GM19193 (cell line): ENCODE results near the gene TSR1.

Experiments
- POLR2A ChIP-seq: IDR thresholded peaks from 4 replicates; pipeline ENCODE4 v1.6.1; 2011; ENCODE audit not compliant: insufficient read depth, insufficient read length; ENCODE audit errors: extremely low read depth

Gene TSR1

DNA sequence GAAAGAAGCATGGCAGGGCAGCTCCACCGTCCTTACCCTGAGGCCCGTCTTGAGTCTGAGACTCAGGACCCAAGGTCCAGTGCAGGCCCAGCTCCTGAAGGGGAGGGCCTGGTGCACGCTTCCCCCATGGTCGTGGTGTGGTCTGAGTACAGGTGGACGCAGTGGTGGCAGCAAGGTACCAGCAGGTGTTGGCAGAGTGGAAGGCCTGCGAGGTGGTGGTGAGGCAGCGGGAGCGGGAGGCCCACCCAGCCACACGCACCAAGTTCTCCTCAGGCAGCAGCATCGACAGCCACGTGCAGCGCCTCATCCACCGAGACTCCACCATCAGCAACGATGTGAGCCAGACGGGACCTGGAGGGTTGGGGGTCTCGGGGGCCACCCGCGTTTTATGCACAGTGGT lies 36.9 kb upstream of the TSR1 start:
- no peak for TF ChIP-seq POLR2A

GRCh38 chr17:2372681-2373080 lies 36.4 kb upstream of the TSR1 start:
- no peak for TF ChIP-seq POLR2A

GRCh38 chr17:2372180-2372579 lies 35.9 kb upstream of the TSR1 start:
- no peak for TF ChIP-seq POLR2A

DNA sequence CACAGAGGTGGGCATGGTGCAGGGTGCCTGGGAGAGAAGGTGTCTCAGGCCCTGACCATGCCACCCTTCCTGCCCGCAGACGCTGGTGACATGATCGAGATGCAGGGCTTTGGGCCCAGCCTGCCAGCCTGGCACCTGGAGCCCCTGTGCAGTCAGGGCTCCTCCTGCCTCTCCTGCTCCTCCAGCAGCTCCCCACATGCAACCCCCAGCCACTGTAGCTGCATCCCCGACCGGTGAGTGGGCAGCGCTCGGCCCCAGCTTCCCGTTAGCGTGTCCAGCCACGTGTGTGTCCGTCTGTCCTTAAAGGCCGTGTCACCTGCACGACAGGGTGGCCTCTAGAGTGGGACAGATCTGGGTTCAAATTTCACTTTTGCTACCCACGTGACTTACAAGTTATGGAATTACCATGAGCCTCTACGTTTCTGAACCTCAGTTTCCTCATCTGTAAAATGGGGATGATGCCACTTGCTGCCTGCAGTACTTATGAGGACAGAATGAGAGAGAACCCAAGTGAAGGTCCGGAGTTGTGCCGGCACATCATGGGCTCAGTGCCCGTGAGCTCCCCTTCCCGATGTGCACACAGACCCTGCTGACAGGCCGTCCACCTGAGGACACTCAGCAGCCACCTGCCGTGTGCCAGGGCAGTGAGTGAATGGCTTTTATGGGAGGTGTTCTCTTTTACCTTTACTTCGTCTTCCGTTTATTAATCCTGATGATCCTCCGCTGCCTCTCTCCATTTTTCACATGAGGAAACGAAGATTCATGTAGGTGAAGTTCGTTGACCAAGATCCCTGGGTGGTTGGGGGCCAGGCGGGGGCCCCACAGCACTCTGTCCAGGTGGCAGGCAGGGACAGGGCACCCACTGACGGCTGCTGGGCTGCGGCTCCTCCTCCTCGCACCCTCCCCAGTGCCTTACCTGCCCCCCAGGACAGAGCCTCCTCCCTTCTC lies 35.2 kb upstream of the TSR1 start:
- TF ChIP-seq POLR2A, result no peak

DNA sequence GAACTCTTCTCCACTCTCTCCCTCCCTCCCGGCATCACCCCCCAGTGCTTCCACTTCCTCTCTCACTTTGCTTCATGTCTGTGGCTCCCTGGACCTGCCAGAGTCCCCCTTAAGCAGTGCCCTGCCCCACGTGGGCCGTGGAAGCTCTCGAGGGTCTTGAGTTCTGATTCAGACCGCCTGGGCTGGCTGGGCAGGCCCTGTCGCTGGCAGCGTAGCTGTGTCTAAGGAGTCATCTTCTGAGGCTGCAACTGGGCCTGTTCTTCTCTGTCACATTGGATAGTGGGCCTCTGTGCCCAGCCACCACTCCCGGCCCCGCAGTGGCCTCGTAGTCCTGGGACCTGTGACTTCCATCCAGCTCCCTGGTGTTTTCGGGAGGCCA lies 33.9 kb upstream of the TSR1 start:
- no peak for TF ChIP-seq POLR2A

- TF ChIP-seq POLR2A, result no peak
These were observed 33.4 kb upstream of the TSR1 start for GRCh38 chr17:2369551-2370210.

GRCh38 chr17:2369039-2369438 lies 32.8 kb upstream of the TSR1 start:
- no peak for TF ChIP-seq POLR2A

GRCh38 chr17:2368359-2368758 lies 32.1 kb upstream of the TSR1 start:
- no peak for TF ChIP-seq POLR2A

GRCh38 chr17:2366747-2367494 lies 30.7 kb upstream of the TSR1 start:
- TF ChIP-seq POLR2A, result no peak

DNA sequence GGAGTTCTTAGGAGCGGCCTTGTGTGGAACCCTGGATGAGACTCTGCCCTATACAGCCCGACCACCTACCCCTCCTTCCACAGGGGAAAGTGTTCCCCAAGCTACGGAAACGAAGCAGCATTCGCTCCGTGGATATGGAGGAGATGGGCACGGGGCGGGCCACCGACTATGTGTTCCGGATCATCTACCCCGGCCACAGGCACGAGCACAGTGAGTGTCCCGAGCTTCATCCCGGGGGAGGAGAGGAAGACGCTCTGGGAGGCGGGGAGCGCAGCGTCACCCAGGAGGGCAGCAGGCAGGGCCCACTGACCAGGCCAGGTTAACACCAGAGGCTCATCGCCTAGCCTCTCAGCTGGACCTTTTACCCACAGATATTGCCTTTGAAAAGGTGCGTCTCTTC lies 28.9 kb upstream of the TSR1 start:
- no peak for TF ChIP-seq POLR2A

DNA sequence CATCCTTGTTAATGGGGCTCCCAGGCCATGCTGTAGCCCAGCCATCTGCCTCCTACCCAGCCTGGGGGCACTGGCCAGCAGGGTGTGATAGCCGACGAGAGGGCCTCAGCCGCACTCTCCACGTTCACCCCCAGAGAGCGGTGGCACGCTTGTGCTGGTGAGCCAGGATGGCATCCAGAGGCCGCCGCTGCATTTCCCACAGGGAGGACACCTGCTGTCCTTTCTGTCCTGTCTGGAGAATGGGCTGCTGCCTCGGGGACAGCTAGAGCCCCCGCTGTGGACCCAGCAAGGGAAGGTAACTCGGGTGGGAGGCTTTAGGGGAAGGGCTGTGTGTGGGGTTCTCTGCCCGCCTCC lies 28.5 kb upstream of the TSR1 start:
- TF ChIP-seq POLR2A, result no peak

GRCh38 chr17:2363851-2364762 lies 27.9 kb upstream of the TSR1 start:
- TF ChIP-seq POLR2A, result no peak

GRCh38 chr17:2363318-2363717 lies 27.1 kb upstream of the TSR1 start:
- TF ChIP-seq POLR2A, result no peak

DNA sequence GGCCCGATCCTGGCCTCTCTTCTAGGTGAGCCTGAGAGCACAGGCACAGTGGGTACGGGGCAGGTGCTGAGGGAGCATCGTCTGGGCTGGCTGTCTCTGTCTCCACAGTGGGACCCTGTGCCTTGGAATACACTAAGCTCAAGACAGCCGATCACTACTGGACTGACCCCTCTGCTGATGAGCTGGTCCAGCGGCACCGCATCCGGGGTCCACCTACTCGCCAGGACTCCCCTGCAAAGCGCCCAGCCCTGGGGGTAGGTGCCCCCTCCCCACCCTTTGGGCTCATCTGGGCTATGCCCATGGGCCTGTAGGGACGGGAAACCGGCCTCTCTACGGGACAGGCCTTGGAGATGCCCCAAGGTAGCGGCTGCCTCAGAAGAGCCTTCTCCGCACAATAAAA lies 26.6 kb upstream of the TSR1 start:
- no peak for TF ChIP-seq POLR2A
